GM23338 (cell line): Measurements from ENCODE around the gene ITGAV. TPM values are rescaled to one million over a fixed set of nuclear protein-coding genes. Genes with fewer than 3 reads are reported as not detected.

ENCODE experiments used
- CTCF ChIP-seq, 2 experiments: fragments of 200-600 bp in 1 of 2; sonication (generic) in 1 of 2; conservative IDR thresholded peaks; 2 replicates each; pipeline versions ENCODE4 v1.5.1 to v1.6.1; 2016 to 2017; ENCODE audit warnings: antibody characterized with exemption in 2 of 2, low read depth in 2 of 2, mild to moderate bottlenecking in 2 of 2, moderate library complexity in 1 of 2
- REST ChIP-seq: IDR thresholded peaks from one replicate; pipeline ENCODE4 v1.6.1; 2018; ENCODE audit warnings: antibody characterized with exemption; ENCODE audit not compliant: unreplicated experiment
- STAT1 ChIP-seq: IDR thresholded peaks from one replicate; pipeline ENCODE4 v1.6.1; 2016; ENCODE audit warnings: antibody characterized with exemption; ENCODE audit not compliant: unreplicated experiment
- ZNF331 ChIP-seq: fragments of 250-450 bp; sonication (Bioruptor Pico); IDR thresholded peaks from 2 replicates; pipeline ENCODE4 v1.5.0; 2020; ENCODE audit warnings: low read depth, mild to moderate bottlenecking, moderate library complexity
- ZNF462 ChIP-seq: fragments of 250-450 bp; sonication (Bioruptor Pico); IDR thresholded peaks from 2 replicates; pipeline ENCODE4 v1.5.0; 2020; ENCODE audit warnings: mild to moderate bottlenecking, moderate library complexity
- polyA plus RNA-seq: library from polyadenylated mRNA; unstranded; fragments of >200 nt; fragmentation: Nextera tagmentation; extraction: Ambion mirVana; gene quantifications from 2 replicates; pipeline ENCODE4 v1.2.1, GENCODE V29; 2016
- total RNA-seq: library from RNA; depleted of rRNA; stranded (reverse); fragments of >200 nt; shearing (Covaris generic); gene quantifications from 2 replicates; pipeline ENCODE4 v1.2.3, GENCODE V29; 2014

The ITGAV gene
- total and polyA plus RNA-seq, 2 experiments from 2014 or later: 9.1 to 56.5 TPM

GRCh38 chr2:186716899-186717298 is 127.0 kb downstream of the ITGAV start (continued):
- TF ChIP-seq ZNF462 (no peak), ZNF331 (CRISPR knock-in tag) (no peak), CTCF (conservative IDR thresholded peaks at IDR 0.05; ENCODE audit: low read depth in 2 of 2) (no peak), STAT1 (no peak), REST (no peak)
